H1 (cell line): ENCODE data around the gene AMBP. TPM values are rescaled to one million over a fixed set of nuclear protein-coding genes. Genes with fewer than 3 reads are reported as not detected.

Experiments used
- CBX5 ChIP-seq: fragments of 300-800, 300-1000 bp; sonication (generic); IDR thresholded peaks from 2 replicates; pipeline ENCODE4 v1.7.1; 2016; ENCODE audit warnings: antibody characterized with exemption, low read length, low read depth
- EZH2 ChIP-seq: fragments of 200-600 bp; sonication (generic); IDR thresholded peaks from 2 replicates; pipeline ENCODE4 v1.7.1; 2012; ENCODE audit warnings: low read depth, mild to moderate bottlenecking, moderate library complexity, low read length, inconsistent platforms; ENCODE audit not compliant: severe bottlenecking
- GABPA ChIP-seq: IDR thresholded peaks from 2 replicates; pipeline ENCODE4 v1.6.1; 2011; ENCODE audit warnings: mild to moderate bottlenecking, low read length, moderate library complexity, borderline replicate concordance; ENCODE audit not compliant: insufficient read depth
- KDM5A ChIP-seq: fragments of 200-600 bp; IDR thresholded peaks from 2 replicates; pipeline ENCODE4 v1.7.1; 2012; ENCODE audit warnings: mild to moderate bottlenecking, low read length, inconsistent platforms, mixed read lengths
- RNF2 ChIP-seq: fragments of 200-900, 300-1000 bp; sonication (generic); IDR thresholded peaks from 2 replicates; pipeline ENCODE4 v1.7.1; 2016; ENCODE audit warnings: borderline replicate concordance, low read depth, mild to moderate bottlenecking, antibody characterized with exemption, low read length; ENCODE audit not compliant: poor library complexity, severe bottlenecking; ENCODE audit errors: missing control alignments
- polyA plus RNA-seq, 7 experiments: library from polyadenylated mRNA; depleted of rRNA in 3 of 7; stranded (reverse) in 5 of 7; unstranded in 2 of 7; fragments of >200 nt in 5 of 7; fragments of 200-250 nt in 2 of 7; gene quantifications; 1 replicate in 5 of 7; 2 replicates in 1 of 7; 4 replicates in 1 of 7; pipeline versions ENCODE4 v1.2.1 to v1.2.3, GENCODE V29; 2011 to 2013; ENCODE audit warnings: missing spikeins in 2 of 7, mixed read lengths in 2 of 7
- total RNA-seq: library from RNA; stranded (reverse); fragmentation: NEBNext Ultra II Directional; extraction: Animal tissue kit (Norgen Biotek cat#: 25700); gene quantifications from 2 replicates; pipeline ENCODE4 v1.2.1, GENCODE V29; 2021

Gene AMBP
- total and polyA plus RNA-seq, 2 of the 8 experiments (the other 6 are each of a cell fraction or from before 2014, with no cell fraction given), result 3.0 to 4.0 TPM

DNA sequence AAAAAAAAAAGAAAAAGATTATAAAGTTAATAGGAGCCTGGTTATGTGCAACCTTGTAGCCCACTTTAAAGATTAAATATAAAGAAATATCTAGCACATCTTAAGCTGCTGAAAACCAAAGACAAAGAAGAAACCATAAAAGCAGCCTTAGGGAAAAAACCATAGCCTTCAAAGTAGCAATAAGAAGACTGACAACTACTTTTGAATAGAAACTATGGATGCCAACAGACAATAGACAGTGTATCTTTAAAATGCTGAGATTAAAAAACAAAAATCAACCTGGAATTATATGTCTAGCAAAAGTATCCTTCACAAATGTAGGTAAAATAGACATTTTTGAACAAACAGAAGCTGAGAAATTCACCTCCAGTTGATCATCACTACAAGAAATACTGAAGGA is 24.4 kb upstream of the AMBP start (continued):
- TF ChIP-seq CBX5, result no peak
- TF ChIP-seq GABPA, result no peak
- TF ChIP-seq RNF2, result no peak
- no peak for TF ChIP-seq EZH2
- no peak for TF ChIP-seq KDM5A
